ENCODE data around the gene CDK15. TPM values are rescaled to one million over a fixed set of nuclear protein-coding genes. Genes with fewer than 3 reads are reported as not detected.

The CDK15 gene
- total RNA-seq, 1 experiment from 2014 or later = not detected

GRCh38 chr2:201881741-201882140 lies 75.4 kb downstream of the CDK15 start:
- Histone ChIP-seq H4K20me1 (ENCODE audit: insufficient read depth) (no peaks in the 10 kb centered on the region), H3K9me3 (ENCODE audit: insufficient read depth, low read depth) (no peaks in the 10 kb centered on the region), H3K4me2 (no peak overlapping the region), H3F3A (ENCODE audit: insufficient read depth, low read depth) (no peaks in the 10 kb centered on the region), H3K36me3 (ENCODE audit: low read depth) (no peaks in the 10 kb centered on the region), H3K4me3 (no peak overlapping the region), H3K27ac (no peak overlapping the region), H3K27me3 (ENCODE audit: insufficient read depth, low read depth) (no peaks in the 10 kb centered on the region), H3K79me2 (ENCODE audit: low read depth) (no peaks in the 10 kb centered on the region), H3K9me2 (ENCODE audit: insufficient read depth) (no peaks in the 10 kb centered on the region), H2AFZ (no peak overlapping the region), H3K4me1 (replicated peaks; ENCODE audit: insufficient read depth) (peaks cover 3% of the 10 kb centered on the region)
- ChIA-PET POLR2A (ENCODE audit: unreplicated experiment) (no interaction called here), CTCF (no interaction called here)
- intact Hi-C loops (cut with micrococcal nuclease; ENCODE audit: unreplicated experiment) = no loop called here
- DNase-seq = no peak
- no TSS peak for BruUV-seq (replicated peaks)
- TF ChIP-seq CTCF (conservative IDR thresholded peaks at IDR 0.05) = no peak
- TF ChIP-seq EZH2 (IDR thresholded peaks at IDR 0.05; ENCODE audit: low read depth) = no peak

GRCh38 chr2:201882353-201883090 lies 76.2 kb downstream of the CDK15 start:
- BruUV-seq (replicated peaks) = no TSS peak
- Histone ChIP-seq H3F3A (ENCODE audit: insufficient read depth, low read depth) (no peaks in the 10 kb centered on the region), H3K4me3 (no peak overlapping the region), H2AFZ (no peak overlapping the region), H3K27me3 (ENCODE audit: insufficient read depth, low read depth) (no peaks in the 10 kb centered on the region), H3K27ac (no peak overlapping the region), H3K9me2 (ENCODE audit: insufficient read depth) (no peaks in the 10 kb centered on the region), H3K4me1 (replicated peaks; ENCODE audit: insufficient read depth) (peaks cover 8% of the 10 kb centered on the region), H4K20me1 (ENCODE audit: insufficient read depth) (no peaks in the 10 kb centered on the region), H3K36me3 (ENCODE audit: low read depth) (no peaks in the 10 kb centered on the region), H3K4me2 (no peak overlapping the region), H3K79me2 (ENCODE audit: low read depth) (no peaks in the 10 kb centered on the region), H3K9me3 (ENCODE audit: insufficient read depth, low read depth) (no peaks in the 10 kb centered on the region)
- no peak for DNase-seq
- TF ChIP-seq CTCF (conservative IDR thresholded peaks at IDR 0.05) (no peak), EZH2 (IDR thresholded peaks at IDR 0.05; ENCODE audit: low read depth) (no peak)
- ChIA-PET CTCF (no interaction called here), POLR2A (ENCODE audit: unreplicated experiment) (no interaction called here)
- intact Hi-C loops (cut with micrococcal nuclease; ENCODE audit: unreplicated experiment) = no loop called here

DNA sequence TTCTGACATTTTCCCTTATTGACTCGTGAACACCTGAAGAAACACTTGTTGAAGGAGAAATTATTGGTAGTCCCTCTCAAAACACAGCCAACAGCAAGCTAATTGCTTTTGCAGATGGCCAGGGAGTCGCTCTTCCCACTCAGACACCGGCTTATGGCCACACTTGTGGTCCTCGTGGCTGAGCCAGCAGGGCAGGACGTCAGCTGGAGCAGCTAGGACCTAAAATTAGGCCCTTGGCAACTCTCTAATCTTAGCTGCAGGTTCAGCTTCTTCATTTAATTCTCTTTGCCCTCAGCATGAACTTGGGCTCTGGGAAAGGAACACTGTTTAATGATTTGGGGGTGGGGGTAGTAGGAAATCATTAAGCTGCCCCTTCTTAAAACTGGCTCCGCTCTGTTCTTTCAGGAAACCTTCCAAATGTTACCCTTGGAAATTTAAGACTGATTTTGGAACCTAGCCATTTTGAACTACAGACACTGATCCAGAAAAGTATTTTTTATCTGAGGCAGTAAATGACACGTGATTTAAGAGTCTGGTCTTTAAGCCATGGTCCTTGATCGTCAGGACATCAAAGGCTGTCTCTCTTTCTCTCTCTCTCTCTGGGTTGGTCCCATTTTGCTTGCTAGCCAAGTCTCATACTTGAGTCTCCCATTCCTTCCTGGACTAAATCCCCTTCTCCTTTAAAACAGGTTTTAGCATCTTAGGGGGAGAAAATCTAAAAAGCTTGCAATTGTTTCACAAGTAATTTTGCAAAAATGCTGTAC lies 77.5 kb downstream of the CDK15 start:
- Histone ChIP-seq H3K9me3 (ENCODE audit: insufficient read depth, low read depth) (no peaks in the 10 kb centered on the region), H4K20me1 (ENCODE audit: insufficient read depth) (no peaks in the 10 kb centered on the region), H3F3A (ENCODE audit: insufficient read depth, low read depth) (no peaks in the 10 kb centered on the region), H2AFZ (no peak overlapping the region), H3K27me3 (ENCODE audit: insufficient read depth, low read depth) (no peaks in the 10 kb centered on the region), H3K36me3 (ENCODE audit: low read depth) (no peaks in the 10 kb centered on the region), H3K4me1 (replicated peaks; ENCODE audit: insufficient read depth) (peaks cover 8% of the 10 kb centered on the region), H3K4me2 (no peak overlapping the region), H3K9me2 (ENCODE audit: insufficient read depth) (no peaks in the 10 kb centered on the region), H3K27ac (no peak overlapping the region), H3K79me2 (ENCODE audit: low read depth) (no peaks in the 10 kb centered on the region), H3K4me3 (no peak overlapping the region)
- no peak for DNase-seq
- TF ChIP-seq CTCF (conservative IDR thresholded peaks at IDR 0.05) (no peak), EZH2 (IDR thresholded peaks at IDR 0.05; ENCODE audit: low read depth) (no peak)
- no TSS peak for BruUV-seq (replicated peaks)
- intact Hi-C loops (cut with micrococcal nuclease; ENCODE audit: unreplicated experiment) = no loop called here
- POLR2A ChIA-PET (ENCODE audit: unreplicated experiment) = no interaction called here
- CTCF ChIA-PET = no interaction called here

All from PC-9 (cell line).